ENCODE results near the gene HADH. TPM values are rescaled to one million over a fixed set of nuclear protein-coding genes. Genes with fewer than 3 reads are reported as not detected.
A peak's percentile ranks its signal among the peaks of the same experiment; 100 is the strongest.

Gene HADH
- total and polyA plus RNA-seq, 4 donors: 37.6 to 43.9 (median 40.6) TPM

DNA sequence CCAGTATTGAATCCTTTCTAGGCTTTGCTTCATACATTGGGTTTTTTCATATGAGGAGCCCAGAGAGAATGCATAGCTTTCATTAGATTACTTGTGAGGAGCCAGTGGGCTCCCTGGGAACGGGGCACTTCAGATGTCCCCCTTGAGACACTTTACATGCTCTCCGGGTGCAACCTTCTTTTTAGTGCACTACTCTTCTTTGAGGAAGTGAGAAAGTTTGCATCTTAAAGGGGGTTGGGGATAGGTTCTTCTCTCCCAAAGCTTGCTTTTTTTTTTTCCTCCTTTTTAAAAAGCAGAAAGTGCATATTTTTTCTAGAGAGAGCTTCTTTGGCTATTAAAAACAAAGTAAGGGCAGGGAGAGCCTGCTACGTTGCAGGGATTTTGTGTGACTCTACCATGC is 4.3 kb downstream of the HADH start:
- no peak overlapping the region for H3K4me3 ChIP-seq
- H3K9me3 ChIP-seq (ENCODE audit: control insufficient read depth in 4 of 4, insufficient read depth in 3 of 4, low read length in 3 of 4): no peaks in the 10 kb centered on the region
- H3K27ac ChIP-seq (ENCODE audit: low read depth in 1 of 2, low read length in 1 of 2): peak overlapping the region in 1 of 2 donors; percentile 40
- H3K9ac ChIP-seq (ENCODE audit: insufficient read depth in 1 of 2, low read length in 2 of 2): no peak overlapping the region
- 37 to 54% methylated on average over 3 of the region's 3 CpGs for WGBS, 2 donors
- no peak for ATAC-seq (ENCODE audit: insufficient read depth, low FRiP score)
- H3K4me1 ChIP-seq (ENCODE audit: control insufficient read depth in 5 of 5, insufficient read depth in 5 of 5, low read length in 5 of 5): peaks cover 0 to 33% (median 11%) of the 10 kb centered on the region in 5 donors
- no peak for DNase-seq
- H3K36me3 ChIP-seq (ENCODE audit: control insufficient read depth in 4 of 4, insufficient read depth in 4 of 4, low read length in 4 of 4): peaks cover 0 to 7% (median 2%) of the 10 kb centered on the region in 4 donors
- no peaks in the 10 kb centered on the region for H3K27me3 ChIP-seq (ENCODE audit: control insufficient read depth in 3 of 3, insufficient read depth in 3 of 3, low read length in 2 of 3)
- TF ChIP-seq, protein P1, sequence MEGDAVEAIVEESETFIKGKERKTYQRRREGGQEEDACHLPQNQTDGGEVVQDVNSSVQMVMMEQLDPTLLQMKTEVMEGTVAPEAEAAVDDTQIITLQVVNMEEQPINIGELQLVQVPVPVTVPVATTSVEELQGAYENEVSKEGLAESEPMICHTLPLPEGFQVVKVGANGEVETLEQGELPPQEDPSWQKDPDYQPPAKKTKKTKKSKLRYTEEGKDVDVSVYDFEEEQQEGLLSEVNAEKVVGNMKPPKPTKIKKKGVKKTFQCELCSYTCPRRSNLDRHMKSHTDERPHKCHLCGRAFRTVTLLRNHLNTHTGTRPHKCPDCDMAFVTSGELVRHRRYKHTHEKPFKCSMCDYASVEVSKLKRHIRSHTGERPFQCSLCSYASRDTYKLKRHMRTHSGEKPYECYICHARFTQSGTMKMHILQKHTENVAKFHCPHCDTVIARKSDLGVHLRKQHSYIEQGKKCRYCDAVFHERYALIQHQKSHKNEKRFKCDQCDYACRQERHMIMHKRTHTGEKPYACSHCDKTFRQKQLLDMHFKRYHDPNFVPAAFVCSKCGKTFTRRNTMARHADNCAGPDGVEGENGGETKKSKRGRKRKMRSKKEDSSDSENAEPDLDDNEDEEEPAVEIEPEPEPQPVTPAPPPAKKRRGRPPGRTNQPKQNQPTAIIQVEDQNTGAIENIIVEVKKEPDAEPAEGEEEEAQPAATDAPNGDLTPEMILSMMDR (IDR thresholded peaks at IDR 0.05; ENCODE audit: control extremely low read depth, extremely low read depth): no peak

DNA sequence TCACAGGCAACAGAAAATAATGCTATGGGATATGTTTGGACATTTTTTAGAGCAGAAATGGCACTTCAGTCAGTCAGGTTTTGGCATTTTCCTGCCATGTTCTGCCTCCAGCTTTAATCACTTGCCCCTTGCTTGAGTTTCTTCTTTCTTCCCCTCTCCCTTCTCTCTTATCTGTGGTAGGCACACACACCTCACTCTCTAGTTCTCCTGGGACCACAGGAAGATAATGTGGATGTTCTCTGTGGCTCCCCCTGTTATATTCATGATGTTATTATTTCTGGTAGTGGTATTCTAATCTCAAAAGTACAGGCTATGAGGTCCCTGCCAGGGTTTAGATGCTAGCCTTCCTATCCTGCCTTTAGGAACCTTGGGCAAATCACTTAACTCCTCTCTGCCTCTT is 5.2 kb downstream of the HADH start:
- no peaks in the 10 kb centered on the region for H3K9me3 ChIP-seq (ENCODE audit: control insufficient read depth in 4 of 4, insufficient read depth in 3 of 4, low read length in 3 of 4)
- no peak overlapping the region for H3K9ac ChIP-seq (ENCODE audit: insufficient read depth in 1 of 2, low read length in 2 of 2)
- peak overlapping the region in 1 of 2 donors; percentile 28 for H3K27ac ChIP-seq (ENCODE audit: low read depth in 1 of 2, low read length in 1 of 2)
- TF ChIP-seq, protein P1 (IDR thresholded peaks at IDR 0.05; ENCODE audit: control extremely low read depth, extremely low read depth): no peak
- no peak overlapping the region for H3K4me3 ChIP-seq
- no peak for DNase-seq
- no peaks in the 10 kb centered on the region for H3K27me3 ChIP-seq (ENCODE audit: control insufficient read depth in 3 of 3, insufficient read depth in 3 of 3, low read length in 2 of 3)
- H3K36me3 ChIP-seq (ENCODE audit: control insufficient read depth in 4 of 4, insufficient read depth in 4 of 4, low read length in 4 of 4): peaks cover 0 to 5% (median 3%) of the 10 kb centered on the region in 4 donors
- peaks cover 0 to 33% (median 12%) of the 10 kb centered on the region in 5 donors for H3K4me1 ChIP-seq (ENCODE audit: control insufficient read depth in 5 of 5, insufficient read depth in 5 of 5, low read length in 5 of 5)
- ATAC-seq (ENCODE audit: insufficient read depth, low FRiP score): no peak

DNA sequence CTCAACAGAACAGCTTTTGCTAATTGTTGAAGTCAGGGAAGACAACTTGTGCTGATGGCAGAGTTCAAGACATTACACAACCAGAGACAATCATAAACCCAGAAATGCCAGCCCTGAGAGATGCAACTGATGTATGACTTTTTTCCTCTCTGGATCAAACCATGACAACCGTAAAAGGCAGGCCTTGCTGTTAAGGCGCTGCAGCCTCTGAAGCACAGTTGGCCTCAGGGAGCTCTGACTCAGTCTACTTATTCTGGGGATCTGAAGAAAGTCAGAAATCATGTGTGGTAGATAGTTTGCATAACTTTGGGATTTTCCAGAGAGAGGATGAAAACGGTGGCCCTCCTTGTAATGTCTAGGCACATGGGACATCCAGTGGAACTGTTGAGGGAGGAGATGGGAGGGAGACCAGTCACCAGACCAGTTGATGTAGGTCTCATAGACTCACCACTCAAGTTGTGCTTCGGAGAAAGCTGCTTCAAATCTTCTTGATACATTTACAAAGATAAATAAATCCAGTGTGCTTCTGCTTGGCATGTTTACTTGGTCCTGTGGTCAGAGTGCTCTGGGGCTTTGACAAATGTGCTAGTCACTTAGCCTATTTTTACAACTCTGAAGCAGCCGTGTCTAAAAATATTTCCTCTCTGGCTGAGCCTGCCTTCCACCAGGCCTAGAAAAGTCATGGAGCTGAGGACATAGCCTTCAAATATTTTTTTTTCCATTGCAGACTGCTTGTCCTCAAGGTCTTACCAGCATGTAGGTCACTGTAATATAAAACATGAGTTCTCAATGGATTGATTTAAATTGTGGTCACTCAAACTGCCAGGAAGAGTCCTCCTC is 7.5 kb downstream of the HADH start:
- Histone ChIP-seq H3K9ac (ENCODE audit: insufficient read depth in 1 of 2, low read length in 2 of 2) (no peak overlapping the region), H3K9me3 (ENCODE audit: control insufficient read depth in 4 of 4, insufficient read depth in 3 of 4, low read length in 3 of 4) (no peaks in the 10 kb centered on the region), H3K27ac (ENCODE audit: low read depth in 1 of 2, low read length in 1 of 2) (peak overlapping the region; percentile 43 to 94), H3K4me3 (no peak overlapping the region), H3K4me1 (ENCODE audit: control insufficient read depth in 5 of 5, insufficient read depth in 5 of 5, low read length in 5 of 5) (peaks cover 0 to 34% (median 12%) of the 10 kb centered on the region in 5 donors), H3K27me3 (ENCODE audit: control insufficient read depth in 3 of 3, insufficient read depth in 3 of 3, low read length in 2 of 3) (no peaks in the 10 kb centered on the region), H3K36me3 (ENCODE audit: control insufficient read depth in 4 of 4, insufficient read depth in 4 of 4, low read length in 4 of 4) (peaks cover 0 to 4% (median 3%) of the 10 kb centered on the region in 4 donors)
- TF ChIP-seq, protein P1 (IDR thresholded peaks at IDR 0.05; ENCODE audit: control extremely low read depth, extremely low read depth): no peak
- WGBS, 2 donors: 62 to 68% methylated on average over 5 of the region's 5 CpGs
- DNase-seq: peak in 1 of 3 donors; percentile 36
- peak; percentile 50 for ATAC-seq (ENCODE audit: insufficient read depth, low FRiP score)
